Renal pelvis (tissue), 4 donors: ENCODE results near the gene TRIM74. TPM values are rescaled to one million over a fixed set of nuclear protein-coding genes. Genes with fewer than 3 reads are reported as not detected.
"Not testable (repeated sequence)": the region's sequence is repeated elsewhere in the genome, so short reads cannot be mapped to it uniquely, and the experiment has no call there.

Source experiments
- DNase-seq: peaks from one replicate; pipeline ENCODE4 v3.0.0-alpha.2; 2013
- polyA plus RNA-seq, 3 donors: library from polyadenylated mRNA; unstranded; fragments of 120-200 nt; gene quantifications; one replicate each; pipeline ENCODE4 v1.2.1, GENCODE V29; 2013; ENCODE audit not compliant: insufficient read length in 3 of 3

TRIM74 gene
- polyA plus RNA-seq, 3 donors, result 0.94 to 3.1 (median 2.0) TPM

DNA sequence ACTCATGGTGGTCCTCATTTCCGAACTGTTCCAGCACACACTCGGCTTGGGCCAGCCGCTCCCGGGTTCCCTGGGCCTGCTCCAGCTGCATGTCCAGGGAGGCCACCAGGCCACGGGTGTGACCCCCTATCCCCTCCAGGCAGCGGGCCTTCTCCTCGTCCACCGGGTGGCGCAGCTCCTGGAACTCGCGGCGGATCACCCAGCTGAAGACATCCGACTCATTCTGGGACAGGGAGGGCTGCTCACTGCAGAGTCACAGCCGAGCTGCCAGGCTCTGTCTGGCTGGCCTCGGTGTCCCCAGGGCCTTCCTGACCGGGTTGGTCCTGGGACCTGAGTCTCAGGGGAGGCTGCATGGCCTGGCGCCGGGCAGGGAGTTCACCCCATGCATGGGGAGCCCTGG lies 9.2 kb downstream of the TRIM74 start:
- not testable (repeated sequence) for DNase-seq

DNA sequence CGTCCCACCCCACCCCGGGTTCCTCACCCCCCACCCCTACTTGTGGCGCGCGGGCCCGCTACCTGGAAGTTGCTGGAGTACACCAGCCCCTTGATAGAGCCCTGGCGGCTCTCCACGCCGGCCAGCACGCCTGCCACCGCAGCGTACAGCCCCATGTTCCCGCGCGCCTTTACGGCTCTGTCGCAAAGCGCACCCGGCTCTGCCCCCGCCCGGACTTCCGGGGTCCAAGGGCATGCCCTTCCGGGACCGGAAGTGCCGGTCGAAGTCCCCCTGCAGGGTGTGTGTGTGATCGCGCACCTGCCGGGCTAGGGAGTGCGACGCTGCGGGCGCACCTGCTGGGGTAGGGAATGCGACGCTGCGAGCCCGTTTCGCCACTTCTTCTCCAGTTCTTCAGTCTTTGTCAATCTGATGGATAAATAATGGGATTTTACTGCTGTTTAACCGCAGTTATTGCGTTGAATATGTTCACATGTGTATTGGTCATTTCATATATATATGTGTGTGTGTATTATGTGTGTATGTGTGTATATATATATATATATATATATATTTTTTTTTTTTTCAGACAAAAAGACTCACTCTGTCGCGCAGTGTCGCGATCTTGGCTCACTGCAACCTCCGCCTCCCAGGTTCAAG lies 14.6 kb downstream of the TRIM74 start:
- not testable (repeated sequence) for DNase-seq

DNA sequence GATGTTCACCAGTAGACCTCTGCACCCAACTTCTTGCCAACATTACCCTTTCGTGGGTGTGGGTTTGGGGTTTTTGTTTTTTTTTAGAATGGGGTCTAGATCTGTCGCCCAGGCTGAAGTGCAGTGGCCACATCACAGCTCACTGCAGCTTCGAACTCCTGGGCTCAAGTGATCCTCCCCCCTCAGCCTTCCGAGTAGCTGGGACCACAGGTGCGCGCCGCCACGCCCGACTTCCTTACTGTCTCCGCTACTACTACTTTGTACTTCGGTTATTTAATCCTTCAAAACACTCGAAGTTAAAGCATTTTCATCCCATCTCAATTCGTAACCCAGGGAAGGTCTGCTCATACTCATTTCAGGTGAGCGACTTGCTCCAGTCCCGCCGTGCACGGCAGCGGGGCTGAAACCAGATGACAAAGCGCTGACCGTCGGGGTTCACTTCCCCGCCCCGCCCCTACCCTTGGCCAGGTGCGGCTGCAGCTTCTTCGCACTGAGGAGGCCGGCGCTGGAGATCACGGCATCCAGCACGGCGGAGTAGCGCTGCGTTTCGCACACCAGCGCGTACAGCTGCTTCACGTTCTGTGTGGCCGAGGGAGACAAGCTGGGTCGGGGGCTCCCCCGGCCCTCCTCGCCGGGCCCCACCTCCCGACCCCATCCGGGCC lies 15.2 kb downstream of the TRIM74 start:
- DNase-seq, result not testable (repeated sequence)

DNA sequence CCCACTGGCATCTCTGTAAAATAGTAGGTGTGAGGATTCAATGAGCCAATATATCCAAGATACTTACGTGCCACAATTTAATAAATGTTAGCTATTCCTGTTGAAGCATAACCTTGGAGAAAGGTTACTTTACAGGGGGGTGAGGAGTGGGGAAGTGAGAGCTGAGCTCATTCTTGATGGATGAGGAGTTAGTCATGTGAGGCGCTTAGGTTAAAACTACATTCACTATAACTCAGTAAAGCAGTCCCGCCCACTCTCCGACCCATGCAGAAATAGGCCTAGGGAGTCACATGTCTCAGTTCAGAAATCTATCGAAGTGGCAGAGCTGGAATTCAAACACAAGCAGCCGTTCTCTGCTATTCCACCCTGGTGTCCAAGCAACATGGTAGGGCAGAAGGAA lies 18.8 kb downstream of the TRIM74 start:
- not testable (repeated sequence) for DNase-seq

DNA sequence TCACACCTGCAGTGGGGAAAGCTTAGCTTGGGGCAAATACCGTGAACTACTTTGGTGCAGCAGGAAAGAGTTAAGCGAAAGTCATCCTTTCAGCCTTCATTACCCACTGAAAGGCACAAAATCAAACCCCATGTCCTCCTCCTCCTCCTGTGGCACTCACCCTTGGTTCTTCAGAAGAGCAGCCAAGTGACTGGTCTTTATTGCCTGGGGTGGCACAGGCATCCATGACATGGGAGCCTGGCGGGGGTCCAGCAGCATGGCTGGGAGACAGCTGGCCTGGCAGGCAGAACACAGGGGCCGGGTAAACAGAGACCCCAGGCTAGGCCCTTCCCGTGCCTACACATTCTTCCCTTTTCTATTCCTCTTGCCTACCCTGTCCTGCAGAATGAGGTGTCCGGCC lies 19.6 kb downstream of the TRIM74 start:
- DNase-seq, result not testable (repeated sequence)

DNA sequence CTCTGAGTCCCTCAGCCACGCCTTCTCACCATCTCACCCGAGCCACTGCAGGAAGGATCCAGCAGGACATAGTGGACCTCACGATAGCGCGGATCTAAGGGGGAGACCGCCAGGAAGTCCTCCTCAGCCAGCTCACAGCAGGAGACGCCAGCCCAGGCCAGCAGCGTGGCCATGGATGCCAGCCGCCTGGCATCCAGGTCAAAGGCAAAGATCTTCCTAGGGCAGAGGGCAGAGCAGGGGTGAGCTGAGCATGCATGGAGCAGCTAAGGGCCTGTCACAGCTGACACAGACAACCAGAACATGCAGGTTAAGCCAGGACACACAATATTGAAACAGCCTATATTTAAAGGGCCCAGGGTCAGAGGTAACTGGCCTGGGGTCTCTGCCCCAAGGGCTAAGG lies 20.0 kb downstream of the TRIM74 start:
- DNase-seq, result not testable (repeated sequence)

DNA sequence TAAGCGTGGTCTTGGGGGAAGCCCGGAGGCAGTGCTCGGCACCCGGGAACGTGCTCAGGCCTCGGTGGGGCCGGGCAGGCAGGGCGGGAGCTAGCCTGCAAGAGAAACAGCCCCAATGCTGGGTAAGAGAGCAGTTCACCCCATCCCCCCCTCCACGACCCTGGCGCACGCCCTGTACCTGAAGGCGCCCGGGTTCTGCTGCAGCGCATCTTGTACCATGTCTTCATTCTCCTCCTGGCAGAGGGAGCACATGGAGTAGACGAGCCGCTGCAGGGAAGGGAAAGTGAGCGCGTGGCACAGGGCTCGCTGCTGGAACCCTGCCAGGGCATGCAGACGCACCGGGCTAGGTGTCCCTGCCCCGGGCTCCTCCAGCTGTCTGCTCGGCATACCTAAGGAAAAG lies 20.6 kb downstream of the TRIM74 start:
- not testable (repeated sequence) for DNase-seq

DNA sequence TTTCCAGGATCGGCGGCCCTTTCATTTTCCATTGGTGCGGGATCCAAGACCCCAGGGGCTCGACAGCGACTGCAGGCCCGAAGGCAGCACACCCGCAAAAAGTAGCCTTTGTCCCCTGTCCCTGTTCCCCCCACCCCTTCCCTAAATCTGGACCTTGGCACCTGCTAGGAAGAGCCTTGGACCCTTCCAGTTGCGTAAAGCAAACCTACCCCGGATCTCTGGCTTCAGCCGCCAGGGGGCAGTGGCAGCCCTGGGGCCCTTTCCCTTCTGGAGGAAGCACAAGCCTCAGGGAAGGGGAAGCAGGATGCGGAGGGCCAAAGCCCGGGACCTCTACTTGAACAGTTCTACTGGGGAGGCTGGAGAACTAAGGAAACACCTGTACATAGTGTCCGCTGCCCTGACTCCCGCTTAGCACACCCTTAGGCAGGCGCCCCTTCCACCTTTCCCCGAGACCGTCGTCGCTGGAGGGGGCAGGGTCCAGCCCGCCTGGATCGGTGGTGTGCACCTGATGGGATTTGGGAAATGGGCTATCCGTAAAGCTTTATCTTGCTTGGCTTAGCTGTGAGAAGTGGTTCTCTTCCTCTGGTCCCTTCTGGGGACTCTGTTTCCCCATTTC lies 23.0 kb downstream of the TRIM74 start:
- not testable (repeated sequence) for DNase-seq

DNA sequence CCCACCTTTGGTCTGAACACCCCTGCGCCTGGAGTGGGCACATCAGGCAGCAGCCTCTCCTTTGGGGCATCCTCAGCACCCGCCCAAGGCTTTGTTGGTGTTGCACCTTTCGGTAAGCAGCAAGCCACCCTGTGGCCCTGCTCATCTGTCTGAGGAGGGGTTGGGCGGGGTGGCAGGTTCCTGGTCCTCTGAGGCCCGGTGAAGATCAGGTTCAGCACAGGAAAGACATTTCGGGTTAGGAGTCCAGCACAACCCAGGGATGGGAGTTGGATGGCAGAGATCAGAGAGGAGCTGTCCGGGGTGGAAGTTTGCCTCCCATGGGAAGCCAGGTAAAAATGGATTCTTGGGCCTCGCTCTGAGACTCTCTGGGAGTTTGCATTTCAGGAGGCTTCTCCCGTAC lies 23.7 kb downstream of the TRIM74 start:
- DNase-seq, result not testable (repeated sequence)

DNA sequence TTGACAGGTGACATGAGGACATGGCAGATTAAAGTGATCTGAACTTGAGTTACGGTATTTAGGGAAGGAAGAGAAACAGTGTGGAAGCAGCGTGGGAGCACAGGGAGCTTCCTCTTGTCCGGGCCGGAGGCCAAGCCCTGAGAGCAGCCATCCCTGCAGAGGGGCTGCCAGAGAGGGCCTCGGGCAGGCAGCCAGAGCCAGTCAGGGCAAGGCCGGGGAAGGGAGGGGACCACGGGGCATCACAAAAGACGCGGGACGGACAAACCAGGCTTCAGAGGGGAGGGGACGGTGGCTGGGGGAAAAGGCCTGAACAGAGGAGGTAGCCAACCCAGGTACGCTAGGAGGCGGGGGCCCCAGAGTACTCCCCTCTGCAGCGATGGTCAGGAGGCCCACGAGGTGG lies 24.3 kb downstream of the TRIM74 start:
- not testable (repeated sequence) for DNase-seq

DNA sequence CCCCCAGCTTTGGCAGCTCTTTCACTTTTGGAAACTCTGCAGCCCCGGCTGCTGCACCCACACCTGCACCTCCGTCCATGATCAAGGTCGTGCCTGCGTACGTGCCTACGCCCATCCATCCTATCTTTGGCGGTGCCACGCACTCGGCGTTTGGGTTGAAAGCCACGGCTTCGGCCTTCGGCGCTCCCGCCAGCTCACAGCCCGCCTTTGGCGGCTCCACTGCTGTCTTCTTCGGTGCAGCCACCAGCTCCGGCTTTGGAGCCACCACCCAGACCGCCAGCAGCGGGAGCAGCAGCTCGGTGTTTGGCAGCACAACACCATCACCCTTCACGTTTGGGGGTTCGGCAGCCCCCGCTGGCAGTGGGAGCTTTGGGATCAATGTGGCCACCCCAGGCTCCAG lies 26.3 kb downstream of the TRIM74 start:
- DNase-seq, result not testable (repeated sequence)

DNA sequence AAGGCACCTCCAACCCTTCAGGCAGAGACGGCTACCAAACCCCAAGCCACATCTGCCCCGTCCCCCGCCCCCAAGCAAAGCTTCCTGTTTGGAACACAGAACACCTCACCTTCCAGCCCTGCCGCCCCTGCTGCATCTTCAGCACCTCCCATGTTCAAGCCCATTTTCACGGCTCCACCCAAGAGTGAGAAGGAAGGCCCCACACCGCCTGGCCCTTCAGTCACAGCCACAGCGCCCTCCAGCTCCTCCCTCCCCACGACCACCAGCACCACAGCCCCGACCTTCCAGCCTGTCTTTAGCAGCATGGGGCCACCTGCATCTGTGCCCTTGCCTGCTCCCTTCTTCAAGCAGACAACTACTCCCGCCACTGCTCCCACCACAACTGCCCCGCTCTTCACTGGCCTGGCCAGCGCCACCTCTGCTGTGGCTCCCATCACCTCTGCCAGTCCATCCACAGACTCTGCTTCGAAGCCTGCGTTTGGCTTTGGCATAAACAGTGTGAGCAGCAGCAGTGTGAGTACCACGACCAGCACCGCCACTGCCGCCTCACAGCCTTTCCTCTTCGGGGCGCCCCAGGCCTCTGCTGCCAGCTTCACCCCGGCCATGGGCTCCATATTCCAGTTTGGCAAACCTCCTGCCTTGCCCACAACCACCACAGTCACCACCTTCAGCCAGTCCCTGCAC lies 27.1 kb downstream of the TRIM74 start:
- not testable (repeated sequence) for DNase-seq

DNA sequence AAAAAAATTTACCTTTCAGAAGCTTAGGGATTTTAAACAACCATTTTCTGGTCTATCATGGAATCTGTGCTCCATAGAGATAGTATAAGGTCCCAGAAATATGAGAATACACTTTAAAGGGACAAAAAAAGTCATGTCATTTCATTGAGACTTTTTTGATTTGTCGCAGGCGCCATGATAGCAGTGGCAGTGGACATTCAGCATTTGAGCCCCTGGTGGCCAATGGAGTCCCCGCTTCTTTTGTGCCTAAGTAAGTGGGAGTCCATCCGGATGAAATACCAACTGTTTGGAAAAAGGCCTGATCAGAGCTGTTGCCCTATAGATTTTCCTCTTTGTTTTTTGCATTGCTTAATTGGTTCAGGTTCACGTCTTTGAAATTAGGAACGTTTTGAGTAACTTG lies 41.0 kb downstream of the TRIM74 start:
- not testable (repeated sequence) for DNase-seq

DNA sequence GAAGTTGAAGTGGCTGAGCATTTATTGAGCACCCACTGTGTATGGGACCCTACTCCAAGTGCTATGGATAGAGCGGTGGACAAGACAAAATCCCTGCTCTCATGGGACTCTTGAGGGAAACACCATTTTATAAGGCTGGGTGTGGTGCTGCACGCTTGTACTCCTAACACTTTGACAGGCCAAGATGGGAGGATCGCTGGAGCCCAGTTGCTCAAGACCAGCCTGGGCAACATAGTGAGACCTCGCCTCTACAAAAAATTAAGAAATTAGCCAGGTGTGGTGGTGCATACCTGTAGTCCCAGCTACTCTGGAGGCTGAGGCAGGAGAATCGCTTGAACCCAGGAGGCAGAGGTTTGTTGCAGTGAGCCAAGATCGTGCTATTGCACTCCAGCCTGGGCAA lies 41.5 kb downstream of the TRIM74 start:
- DNase-seq, result not testable (repeated sequence)

DNA sequence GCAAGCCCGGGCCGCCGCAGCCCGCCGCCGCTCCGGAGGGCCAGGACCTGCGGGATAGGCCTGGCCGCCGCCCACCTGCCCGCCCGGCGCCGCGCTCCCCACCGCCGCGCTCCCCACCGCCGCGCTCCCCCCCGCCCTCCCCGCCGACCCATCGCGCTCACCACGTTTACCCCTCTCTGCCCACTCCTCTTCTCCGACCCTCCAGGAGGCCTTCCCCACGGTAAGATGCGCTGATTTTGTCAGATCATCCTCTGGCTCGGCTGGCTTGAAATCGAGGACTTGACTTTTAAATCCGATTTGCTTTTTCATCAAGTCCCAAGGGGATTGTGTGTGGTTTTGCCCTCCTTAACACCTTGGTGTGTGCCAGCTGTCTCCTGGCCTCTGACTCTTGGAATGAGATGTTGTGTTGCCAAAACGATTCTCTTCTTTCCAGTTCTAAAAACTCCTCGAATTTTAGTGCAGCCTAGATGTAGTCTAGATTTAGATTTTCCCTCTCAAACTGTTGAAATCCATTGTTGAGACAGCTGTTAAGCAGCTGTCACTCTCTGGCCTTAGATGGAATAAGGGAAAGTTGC lies 43.6 kb downstream of the TRIM74 start:
- DNase-seq, result no peak

DNA sequence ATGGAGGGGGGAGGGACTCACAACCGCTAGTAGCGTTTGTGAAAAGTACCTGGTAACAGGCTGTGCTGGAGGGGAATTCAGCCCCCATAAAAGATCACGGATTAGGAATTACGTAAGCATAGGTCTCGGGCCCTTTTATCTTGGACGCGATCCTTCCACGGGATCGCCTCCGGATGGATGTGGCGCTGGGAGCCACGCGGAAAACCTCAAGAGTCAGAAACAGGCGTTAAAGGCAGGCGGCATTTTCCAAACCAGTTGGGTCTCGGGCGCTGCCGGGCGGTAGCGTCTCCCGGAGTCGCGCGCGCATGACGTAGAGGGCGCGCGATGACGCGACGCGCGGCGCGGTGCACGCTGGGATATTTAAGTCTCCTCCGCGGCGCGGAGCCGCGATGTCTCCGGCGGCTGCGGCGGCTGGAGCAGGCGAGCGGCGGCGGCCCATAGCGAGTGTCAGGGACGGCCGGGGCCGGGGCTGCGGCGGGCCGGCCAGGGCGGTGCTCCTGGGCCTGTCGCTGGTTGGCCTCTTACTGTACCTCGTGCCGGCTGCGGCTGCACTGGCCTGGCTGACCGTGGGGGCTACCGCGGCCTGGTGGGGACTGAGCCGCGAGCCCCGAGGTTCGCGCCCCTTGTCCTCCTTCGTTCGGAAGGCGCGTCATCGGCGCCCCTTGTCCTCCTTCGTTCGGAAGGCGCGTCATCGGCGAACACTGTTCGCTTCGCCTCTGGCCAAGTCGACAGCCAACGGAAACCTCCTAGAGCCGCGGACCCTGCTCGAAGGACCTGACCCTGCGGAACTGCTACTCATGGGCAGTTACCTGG lies 44.3 kb downstream of the TRIM74 start, which contains the start of gene POM121:
Gene POM121 (plus strand): TSS at position 363 of the 813 bp plus-strand sequence. CDS start 27 bp downstream, at position 390.
- DNase-seq, result peak; percentile 88

DNA sequence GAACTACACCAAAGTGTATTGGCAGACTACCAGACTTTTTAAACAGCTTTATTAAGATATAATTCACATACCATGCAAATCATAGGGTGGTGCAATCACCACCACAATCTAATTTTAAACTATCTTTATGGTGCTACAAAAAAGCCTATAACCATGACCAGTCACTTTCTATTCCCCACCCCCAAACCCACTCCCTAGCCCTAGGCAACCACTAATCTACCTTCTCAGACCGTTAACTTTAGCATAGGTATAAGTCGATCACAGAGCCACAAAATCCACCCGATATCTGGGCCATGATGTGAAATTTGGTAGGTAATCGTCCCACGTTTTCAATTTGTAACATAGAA lies 44.9 kb downstream of the TRIM74 start:
- no peak for DNase-seq

DNA sequence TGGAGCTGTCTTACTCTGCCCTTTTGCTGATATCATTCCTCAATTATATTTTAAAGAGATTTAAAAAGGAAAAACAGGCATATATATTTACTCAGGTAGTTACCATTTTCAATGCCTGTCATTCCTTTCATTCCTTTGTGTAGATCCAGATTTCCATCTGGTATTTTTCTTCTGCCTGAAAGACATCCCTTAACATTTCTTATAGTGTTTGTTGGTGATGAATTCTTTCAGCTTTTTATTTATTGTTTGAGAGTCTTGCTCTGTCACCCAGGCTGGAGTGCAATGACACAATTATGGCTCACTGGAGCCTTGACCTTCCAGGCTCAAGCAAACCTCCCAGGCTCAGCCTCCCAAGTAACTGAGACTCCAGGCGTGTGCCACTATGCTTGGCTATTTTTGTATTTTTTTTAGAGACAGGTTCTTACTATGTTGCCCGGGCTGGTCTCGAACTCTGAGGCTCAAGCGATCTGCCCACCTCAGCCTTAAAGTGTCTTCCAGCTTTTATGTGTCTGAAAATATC lies 50.0 kb downstream of the TRIM74 start:
- no peak for DNase-seq

DNA sequence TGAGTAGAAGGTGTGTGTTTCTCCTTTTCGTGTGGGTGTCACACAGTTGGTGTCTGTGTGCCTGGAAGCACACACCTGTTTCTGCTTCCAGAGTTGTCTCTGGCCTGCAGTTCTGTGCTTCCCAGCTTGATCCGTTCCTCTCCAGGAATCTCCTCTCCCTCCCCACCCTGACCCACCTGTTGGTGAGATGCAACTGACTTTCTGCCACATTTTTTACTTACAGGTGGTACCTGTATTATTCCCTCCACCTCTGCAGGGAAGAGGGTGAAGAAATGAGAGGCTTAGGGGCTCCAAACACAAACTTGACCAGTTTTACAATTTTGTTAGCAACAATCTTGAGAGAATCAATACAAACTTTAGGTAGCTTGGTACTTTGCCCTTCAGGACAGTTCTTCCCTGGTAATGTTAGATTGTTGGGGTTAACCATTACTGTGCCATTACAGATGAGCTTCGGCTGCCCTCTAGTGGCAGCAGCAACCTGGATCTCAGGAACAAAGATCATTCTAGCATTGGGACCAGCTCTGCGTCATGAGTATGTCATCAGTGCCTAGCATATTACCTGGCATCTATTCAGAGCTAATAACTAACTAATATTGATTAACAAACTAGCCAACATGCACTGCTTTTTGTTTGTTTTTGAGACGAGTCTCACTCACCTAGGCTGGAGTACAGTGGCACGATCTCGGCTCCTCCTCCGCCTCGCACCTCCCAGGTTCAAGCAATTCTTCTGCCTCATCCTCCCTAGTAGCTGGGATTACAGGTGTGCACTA lies 54.3 kb downstream of the TRIM74 start:
- peak; percentile 16 for DNase-seq

DNA sequence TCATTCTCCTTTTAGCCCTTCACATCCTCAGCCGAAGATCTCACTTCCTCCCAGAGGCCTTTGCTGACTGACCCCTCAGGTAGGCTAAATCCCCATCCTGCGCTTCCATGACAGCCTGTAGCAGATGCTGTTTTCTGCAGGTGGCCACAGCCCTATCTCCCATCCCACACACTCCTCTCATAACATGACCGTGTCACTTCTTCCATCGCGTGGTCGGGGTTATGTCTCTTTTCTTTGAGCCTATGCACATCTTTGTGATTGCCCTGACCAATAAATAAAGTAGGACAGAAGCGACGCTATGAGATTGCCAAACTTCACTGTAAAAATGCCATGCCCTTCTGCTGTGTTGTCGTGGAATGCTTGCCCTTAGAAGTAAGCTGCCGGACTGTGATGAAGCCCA lies 55.5 kb downstream of the TRIM74 start:
- DNase-seq, result not testable (repeated sequence)
